Upper lobe of left lung (tissue), 6 donors: Measurements from ENCODE around the gene STAB2. TPM values are rescaled to one million over a fixed set of nuclear protein-coding genes. Genes with fewer than 3 reads are reported as not detected.

Experiments
- ATAC-seq, 2 donors: fragments of 200-7000 bp; cut with Tn5 transposase; one replicate each; pipeline ENCODE4 v1.9.1; 2022; ENCODE audit warnings: mild to moderate bottlenecking in 2 of 2, moderate library complexity in 2 of 2; ENCODE audit not compliant: low FRiP score in 2 of 2
- DNase-seq, 2 donors: peaks; one replicate each; pipeline ENCODE4 v3.0.0-alpha.2; 2019 to 2020
- H3K27ac ChIP-seq, 4 donors: fragments of 200-600 bp; sonication (generic); one replicate each; pipeline ENCODE4 v1.5.1; 2016 to 2019
- H3K27me3 ChIP-seq, 4 donors: fragments of 200-600 bp; sonication (generic); one replicate each; pipeline ENCODE4 v1.5.1; 2017 to 2019
- H3K36me3 ChIP-seq, 4 donors: fragments of 200-600 bp; sonication (generic); one replicate each; pipeline ENCODE4 v1.5.1; 2016 to 2019
- H3K4me1 ChIP-seq, 4 donors: fragments of 200-600 bp; sonication (generic); one replicate each; pipeline ENCODE4 v1.5.1; 2018 to 2019
- H3K4me3 ChIP-seq, 4 donors: fragments of 200-600 bp; sonication (generic); one replicate each; pipeline ENCODE4 v1.5.1; 2017 to 2019; ENCODE audit warnings: mild to moderate bottlenecking in 2 of 4, moderate library complexity in 1 of 4
- H3K9me3 ChIP-seq, 4 donors: fragments of 200-600 bp; sonication (generic); one replicate each; pipeline ENCODE4 v1.5.1; 2018 to 2019
- EP300 ChIP-seq, 4 donors: sonication (generic); formaldehyde crosslinking; IDR thresholded peaks; one replicate each; pipeline ENCODE4 v1.5.1; 2017; ENCODE audit warnings: antibody characterized with exemption in 4 of 4, control low read depth in 2 of 4
- POLR2A ChIP-seq, 4 donors: fragments of 450-650 bp; IDR thresholded peaks; one replicate each; pipeline ENCODE4 v1.5.1; 2016 to 2017; ENCODE audit warnings: antibody characterized with exemption in 4 of 4, mild to moderate bottlenecking in 2 of 4
- POLR2AphosphoS5 ChIP-seq, 2 donors: sonication (generic); formaldehyde crosslinking; IDR thresholded peaks; one replicate each; pipeline ENCODE4 v1.5.1; 2017; ENCODE audit warnings: antibody characterized with exemption in 2 of 2
- WGBS, 2 donors: methylation state at CpG; one replicate each; pipeline ENCODE4 v1.1.5; 2017 to 2018; 5-methylcytosine and 5-hydroxymethylcytosine counted together
- total RNA-seq, 6 donors: library from RNA; depleted of rRNA in 4 of 6; stranded (reverse); fragments of >200 nt in 4 of 6; gene quantifications; one replicate each; pipeline versions ENCODE4 v1.1.0 to v1.2.1, GENCODE V29; 2016 to 2021
- TF ChIP-seq, protein P1 (sequence below), 6 experiments: fragments of 450-650 bp in 4 of 6; fragments of 200-600 bp in 2 of 6; sonication (generic) in 2 of 6; IDR thresholded peaks; one replicate each; pipeline ENCODE4 v1.5.1; 2016 to 2019; ENCODE audit warnings: antibody characterized with exemption in 6 of 6
- donor health status: DM: no; HTN: no; CAD: no; lungs with moderate emphysema.
- donor health status: DM: no; HTN: yes; CAD: no; lungs with severe emphysema.

STAB2 gene
- total RNA-seq, 6 donors from 2014 or later: 0.10 to 2.4 (median 0.22) TPM; not detected in 1

DNA sequence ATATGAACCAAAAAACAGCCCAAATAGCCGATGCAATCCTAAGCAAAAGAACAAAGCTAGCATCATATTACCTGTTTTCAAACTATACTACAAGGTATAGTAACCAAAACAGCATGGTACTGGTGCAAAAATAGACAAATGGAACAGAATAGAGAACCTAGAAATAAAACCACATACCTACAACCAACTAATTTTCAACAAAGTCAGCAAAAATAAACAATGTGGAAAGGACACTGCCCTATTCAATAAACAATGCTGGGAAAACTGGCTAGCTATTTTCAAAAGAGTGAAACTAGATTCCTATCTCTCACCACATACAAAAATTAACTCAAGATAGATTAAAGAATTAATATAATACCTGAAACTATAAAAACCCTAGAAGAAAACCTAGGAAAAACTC is 17.8 kb upstream of the STAB2 start:
- Histone ChIP-seq H3K9me3 (peaks cover 8 to 16% (median 10%) of the 10 kb centered on the region in 4 donors), H3K4me3 (no peak overlapping the region), H3K36me3 (no peaks in the 10 kb centered on the region), H3K4me1 (no peaks in the 10 kb centered on the region), H3K27ac (no peak overlapping the region), H3K27me3 (no peaks in the 10 kb centered on the region)
- WGBS, 2 donors: 78 to 91% methylated on average over 1 of the region's 1 CpG
- TF ChIP-seq EP300 (IDR thresholded peaks at IDR 0.05): no peak
- no peak for TF ChIP-seq POLR2AphosphoS5 (IDR thresholded peaks at IDR 0.05)
- TF ChIP-seq POLR2A (IDR thresholded peaks at IDR 0.05): no peak
- TF ChIP-seq, protein P1, sequence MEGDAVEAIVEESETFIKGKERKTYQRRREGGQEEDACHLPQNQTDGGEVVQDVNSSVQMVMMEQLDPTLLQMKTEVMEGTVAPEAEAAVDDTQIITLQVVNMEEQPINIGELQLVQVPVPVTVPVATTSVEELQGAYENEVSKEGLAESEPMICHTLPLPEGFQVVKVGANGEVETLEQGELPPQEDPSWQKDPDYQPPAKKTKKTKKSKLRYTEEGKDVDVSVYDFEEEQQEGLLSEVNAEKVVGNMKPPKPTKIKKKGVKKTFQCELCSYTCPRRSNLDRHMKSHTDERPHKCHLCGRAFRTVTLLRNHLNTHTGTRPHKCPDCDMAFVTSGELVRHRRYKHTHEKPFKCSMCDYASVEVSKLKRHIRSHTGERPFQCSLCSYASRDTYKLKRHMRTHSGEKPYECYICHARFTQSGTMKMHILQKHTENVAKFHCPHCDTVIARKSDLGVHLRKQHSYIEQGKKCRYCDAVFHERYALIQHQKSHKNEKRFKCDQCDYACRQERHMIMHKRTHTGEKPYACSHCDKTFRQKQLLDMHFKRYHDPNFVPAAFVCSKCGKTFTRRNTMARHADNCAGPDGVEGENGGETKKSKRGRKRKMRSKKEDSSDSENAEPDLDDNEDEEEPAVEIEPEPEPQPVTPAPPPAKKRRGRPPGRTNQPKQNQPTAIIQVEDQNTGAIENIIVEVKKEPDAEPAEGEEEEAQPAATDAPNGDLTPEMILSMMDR (IDR thresholded peaks at IDR 0.05): no peak
- DNase-seq (no peak), ATAC-seq (no peak)

DNA sequence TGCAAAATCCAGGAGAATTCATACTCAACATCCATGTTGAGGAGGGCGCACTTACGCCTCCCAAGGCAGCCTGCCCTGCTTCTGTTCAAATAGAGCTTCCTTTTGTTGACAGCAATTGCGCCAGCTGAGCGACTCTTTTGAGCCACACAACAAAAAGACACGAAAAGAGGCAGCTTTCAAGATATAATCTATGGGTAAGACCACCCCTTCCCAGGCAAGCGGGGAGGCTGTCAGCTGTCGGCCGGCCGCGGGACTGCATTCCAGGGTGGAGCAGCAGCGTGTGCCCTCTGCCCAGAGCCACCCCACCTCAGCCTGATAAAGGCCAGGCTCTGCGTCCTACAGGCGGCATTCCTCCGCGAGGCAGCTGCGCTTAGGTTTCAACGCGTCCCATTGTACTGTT is 15.8 kb upstream of the STAB2 start:
- Histone ChIP-seq H3K27me3 (no peaks in the 10 kb centered on the region), H3K27ac (no peak overlapping the region), H3K4me1 (peaks cover 0 to 6% (median 3%) of the 10 kb centered on the region in 4 donors), H3K36me3 (no peaks in the 10 kb centered on the region), H3K4me3 (no peak overlapping the region), H3K9me3 (peaks cover 3 to 5% (median 4%) of the 10 kb centered on the region in 4 donors)
- DNase-seq (peak in 1 of 2 donors; percentile 63), ATAC-seq (no peak)
- 13 to 17% methylated on average over 18 of the region's 18 CpGs for WGBS, 2 donors
- no peak for TF ChIP-seq POLR2A (IDR thresholded peaks at IDR 0.05)
- TF ChIP-seq EP300 (IDR thresholded peaks at IDR 0.05): no peak
- no peak for TF ChIP-seq POLR2AphosphoS5 (IDR thresholded peaks at IDR 0.05)
- TF ChIP-seq, protein P1 (IDR thresholded peaks at IDR 0.05): no peak

DNA sequence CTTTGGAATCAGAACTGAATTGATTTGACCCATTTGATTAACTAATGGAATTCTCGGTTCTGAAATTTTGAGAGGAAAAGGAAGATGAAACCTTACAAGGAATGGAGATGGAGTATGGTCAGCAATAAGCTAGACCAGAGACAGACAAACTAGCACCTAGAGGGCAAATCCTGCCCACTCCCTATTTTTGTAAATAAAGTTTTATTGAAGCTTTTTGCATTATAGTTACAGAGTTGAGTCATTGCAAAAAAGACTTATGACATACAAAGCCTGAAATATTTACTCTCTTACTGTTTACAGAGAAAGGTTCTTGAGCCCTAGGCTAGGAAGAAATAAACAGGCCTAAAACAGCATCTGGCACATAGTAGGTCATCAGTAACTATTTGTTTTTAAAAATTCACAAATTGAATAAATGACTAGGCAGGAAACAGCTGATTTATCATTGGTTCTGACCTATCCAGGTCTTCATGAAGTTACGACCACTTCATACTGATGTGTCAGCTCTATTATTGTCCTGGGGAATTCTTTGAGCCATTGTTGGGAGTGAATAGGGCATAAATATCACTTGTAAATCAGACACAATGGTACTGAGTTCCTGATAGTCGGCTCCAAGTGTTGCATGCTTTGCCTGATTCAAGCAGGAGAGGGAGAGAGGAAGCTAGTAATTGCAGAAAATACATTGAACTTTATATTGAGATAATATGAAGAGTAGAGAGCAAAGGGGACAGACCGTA is 14.6 kb upstream of the STAB2 start:
- WGBS, 2 donors: 68 to 70% methylated on average over 4 of the region's 4 CpGs
- Histone ChIP-seq H3K36me3 (no peaks in the 10 kb centered on the region), H3K27me3 (no peaks in the 10 kb centered on the region), H3K4me1 (peaks cover 0 to 6% (median 3%) of the 10 kb centered on the region in 4 donors), H3K27ac (no peak overlapping the region), H3K4me3 (no peak overlapping the region), H3K9me3 (no peaks in the 10 kb centered on the region)
- ATAC-seq (no peak), DNase-seq (no peak)
- TF ChIP-seq POLR2AphosphoS5 (IDR thresholded peaks at IDR 0.05): no peak
- no peak for TF ChIP-seq EP300 (IDR thresholded peaks at IDR 0.05)
- TF ChIP-seq, protein P1 (IDR thresholded peaks at IDR 0.05): no peak
- TF ChIP-seq POLR2A (IDR thresholded peaks at IDR 0.05): no peak

DNA sequence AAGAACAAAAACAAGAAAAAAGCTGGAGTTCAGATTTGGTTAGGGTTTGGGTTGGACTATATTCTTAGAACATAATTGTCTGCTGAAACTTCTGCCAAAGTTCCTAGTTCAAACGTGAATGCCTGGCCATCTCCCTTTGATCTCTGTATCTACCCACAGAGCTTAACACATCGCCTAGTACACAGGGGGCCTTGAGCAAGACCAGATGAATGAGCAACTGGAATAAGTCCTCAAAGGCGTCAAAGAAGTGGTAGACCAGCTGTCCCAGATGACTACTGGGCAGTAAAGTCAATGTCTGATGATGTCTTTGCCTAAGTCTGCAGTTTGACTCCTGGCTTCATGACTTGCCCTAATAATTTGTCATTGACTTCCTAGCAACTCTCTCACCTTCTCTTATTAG is 13.9 kb upstream of the STAB2 start:
- Histone ChIP-seq H3K27ac (no peak overlapping the region), H3K9me3 (no peaks in the 10 kb centered on the region), H3K4me1 (peaks cover 0 to 6% (median 3%) of the 10 kb centered on the region in 4 donors), H3K36me3 (no peaks in the 10 kb centered on the region), H3K27me3 (no peaks in the 10 kb centered on the region), H3K4me3 (no peak overlapping the region)
- no peak for DNase-seq
- ATAC-seq: no peak
- WGBS, 2 donors: 58 to 75% methylated on average over 3 of the region's 3 CpGs
- TF ChIP-seq, protein P1 (IDR thresholded peaks at IDR 0.05): no peak

DNA sequence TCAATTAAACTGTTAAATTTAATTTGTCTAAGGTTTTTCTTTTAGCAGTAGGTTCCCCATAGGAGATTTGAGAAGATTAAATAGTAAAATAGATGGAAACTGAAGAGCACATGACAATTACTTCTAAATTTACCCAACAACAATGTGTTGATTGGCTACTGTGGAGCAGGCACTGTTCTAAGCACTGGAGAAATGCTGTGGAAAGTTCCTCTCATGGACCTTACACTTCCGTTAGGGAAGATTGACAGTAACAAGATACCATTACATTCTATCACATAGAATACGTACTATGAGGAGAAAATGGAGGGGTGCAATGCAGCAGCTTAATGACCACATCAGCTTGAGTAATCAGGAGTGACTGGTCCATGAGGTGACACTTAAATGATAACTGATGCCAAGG is 8.1 kb upstream of the STAB2 start:
- DNase-seq (no peak), ATAC-seq (no peak)
- whole genome bisulfite sequencing, 2 donors: 67 to 83% methylated on average over 2 of the region's 2 CpGs
- Histone ChIP-seq H3K27me3 (no peaks in the 10 kb centered on the region), H3K27ac (no peak overlapping the region), H3K36me3 (no peaks in the 10 kb centered on the region), H3K4me1 (peaks cover 0 to 6% (median 3%) of the 10 kb centered on the region in 4 donors), H3K4me3 (no peak overlapping the region), H3K9me3 (no peaks in the 10 kb centered on the region)
- TF ChIP-seq EP300 (IDR thresholded peaks at IDR 0.05): no peak
- no peak for TF ChIP-seq POLR2A (IDR thresholded peaks at IDR 0.05)
- TF ChIP-seq POLR2AphosphoS5 (IDR thresholded peaks at IDR 0.05): no peak
- TF ChIP-seq, protein P1 (IDR thresholded peaks at IDR 0.05): no peak
